Lung microvascular endothelial cell (primary cell): ENCODE results near the gene TRIM50. TPM values are rescaled to one million over a fixed set of nuclear protein-coding genes. Genes with fewer than 3 reads are reported as not detected.
"Not testable (repeated sequence)": the region's sequence is repeated elsewhere in the genome, so short reads cannot be mapped to it uniquely, and the experiment has no call there.

ENCODE experiments used
- DNase-seq, 2 donors: peaks; one replicate each; pipeline versions ENCODE4 v3.0.0 to v3.0.0-alpha.2; 2010; ENCODE audit warnings: low read depth in 2 of 2
- total RNA-seq: library from RNA; depleted of rRNA; stranded (reverse); fragments of >200 nt; gene quantifications from 2 replicates; pipeline ENCODE4 v1.2.1, GENCODE V29; 2014

Gene TRIM50
- total RNA-seq, 1 donor from 2014 or later = not detected

GRCh38 chr7:73350306-73351068, 22.6 kb upstream of the TRIM50 start:
- peak in 1 of 2 donors; percentile 28 for DNase-seq

- no peak for DNase-seq
Observed at GRCh38 chr7:73349763-73350162, 21.9 kb upstream of the TRIM50 start.

DNA sequence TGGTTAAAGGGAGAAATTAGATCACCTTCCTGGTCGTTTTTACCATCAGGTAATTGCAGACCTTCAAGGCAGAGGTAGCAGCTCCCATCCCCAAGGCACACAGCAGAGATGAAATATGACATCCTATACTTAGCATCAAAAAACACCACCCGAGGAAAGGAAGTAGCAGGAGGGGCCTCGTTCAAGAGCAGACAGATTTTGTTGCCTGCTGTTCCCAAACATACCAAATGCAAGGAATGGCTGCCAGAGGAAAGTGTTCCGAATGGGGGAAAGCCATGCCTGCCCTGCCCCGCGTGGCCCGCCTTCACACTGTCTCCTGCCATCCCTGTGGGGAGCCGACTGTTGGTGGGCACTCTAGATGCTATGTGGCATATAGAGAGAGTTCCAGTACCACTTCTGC, 18.1 kb upstream of the TRIM50 start:
- no peak for DNase-seq

- no peak for DNase-seq
Observed at GRCh38 chr7:73345538-73345937, 17.7 kb upstream of the TRIM50 start.

GRCh38 chr7:73343671-73344380, 15.9 kb upstream of the TRIM50 start:
- DNase-seq = no peak

DNA sequence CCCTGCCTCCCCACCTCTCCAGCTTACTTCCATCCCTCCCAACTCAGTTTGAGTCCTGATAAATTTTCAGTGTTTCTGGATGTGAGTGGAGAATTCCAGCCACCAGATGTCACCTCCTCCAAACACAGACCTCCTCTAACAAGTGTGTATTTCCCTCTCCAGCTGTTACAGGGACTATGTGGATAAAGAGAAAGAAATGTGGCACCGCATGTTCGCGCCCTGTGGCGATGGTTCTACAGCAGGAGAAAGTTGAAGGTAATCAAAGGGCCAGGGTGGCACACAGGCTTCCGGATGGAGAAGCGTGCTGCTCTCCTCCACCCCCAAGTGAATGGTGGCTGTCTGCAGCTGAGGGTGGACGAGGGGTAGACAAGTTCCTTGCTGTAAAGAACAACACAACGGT, 14.8 kb upstream of the TRIM50 start:
- peak; percentile 53 to 86 for DNase-seq

GRCh38 chr7:73341877-73342276, 14.0 kb upstream of the TRIM50 start:
- DNase-seq = peak in 1 of 2 donors; percentile 66

DNA sequence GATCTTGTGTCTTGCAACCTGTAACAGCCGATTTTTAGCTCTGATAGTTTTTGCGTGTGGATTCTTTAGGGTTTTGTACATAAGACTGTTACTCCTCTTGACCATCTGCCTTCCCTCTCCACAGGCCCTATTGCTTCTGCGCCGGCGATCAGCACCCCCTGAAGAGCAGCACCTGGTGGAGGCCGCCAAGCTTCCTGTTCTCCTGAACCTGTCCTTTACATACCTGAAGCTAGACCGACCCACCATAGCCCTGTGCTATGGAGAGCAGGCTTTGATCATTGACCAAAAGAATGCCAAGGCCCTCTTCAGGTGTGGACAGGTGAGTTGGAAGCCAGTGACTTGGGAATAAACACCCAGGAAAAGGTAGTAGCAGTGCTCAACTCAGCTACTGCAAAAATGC, 12.6 kb upstream of the TRIM50 start:
- no peak for DNase-seq

GRCh38 chr7:73338321-73338720, 10.4 kb upstream of the TRIM50 start:
- no peak for DNase-seq

GRCh38 chr7:73332447-73332846, 4.6 kb upstream of the TRIM50 start:
- no peak for DNase-seq

DNA sequence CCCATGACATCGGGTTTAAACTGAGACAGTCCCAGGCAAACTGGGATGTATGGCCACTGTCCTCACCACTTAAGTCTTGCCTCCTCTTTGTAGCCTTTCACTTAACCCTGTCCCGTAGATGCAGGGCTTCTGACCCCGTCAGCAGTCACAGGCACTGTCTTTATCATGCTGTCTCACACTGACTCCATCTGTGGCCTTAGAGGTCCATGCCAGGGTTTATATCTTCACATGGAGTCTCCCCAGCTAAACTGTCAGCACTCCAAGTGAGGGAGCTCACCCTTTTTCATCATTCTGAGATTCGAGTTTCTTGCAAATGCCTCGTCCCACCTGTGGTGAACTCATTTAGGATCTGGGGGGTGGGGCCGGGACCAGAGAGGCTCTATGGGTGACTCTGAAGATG, 2.9 kb upstream of the TRIM50 start:
- no peak for DNase-seq

DNA sequence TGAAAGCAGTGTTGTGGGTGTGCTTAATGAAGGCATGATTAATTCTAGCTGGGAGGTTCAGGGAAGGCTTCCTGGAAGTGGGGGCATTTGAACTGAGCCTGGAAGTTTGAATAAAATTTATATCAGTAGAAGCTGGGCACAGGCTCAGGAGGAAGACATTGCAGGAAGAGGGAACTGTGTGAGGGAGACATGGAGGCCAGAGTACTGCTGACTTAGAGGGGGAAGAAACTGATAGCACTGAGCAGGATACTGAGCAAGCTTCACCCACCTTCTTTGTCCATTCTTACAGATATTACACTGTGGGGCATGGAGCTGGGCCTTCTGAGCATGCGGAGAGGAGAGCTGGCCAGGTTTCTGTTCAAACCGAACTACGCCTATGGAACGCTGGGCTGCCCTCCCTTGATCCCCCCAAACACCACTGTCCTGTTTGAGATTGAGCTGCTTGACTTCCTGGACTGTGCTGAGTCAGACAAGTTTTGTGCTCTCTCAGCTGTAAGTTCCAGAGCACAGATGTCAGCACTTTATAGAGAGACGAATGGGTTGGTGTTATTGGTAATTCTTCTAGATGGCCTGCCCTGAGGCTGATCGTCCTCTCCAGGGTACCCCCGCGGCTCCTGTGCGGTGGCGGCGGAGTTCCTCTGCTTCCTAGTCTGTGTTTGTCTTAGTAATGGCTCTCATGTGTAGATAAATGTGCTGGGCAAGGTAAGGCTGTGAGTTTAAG, 2.1 kb upstream of the TRIM50 start:
- DNase-seq = peak; percentile 43 to 49

DNA sequence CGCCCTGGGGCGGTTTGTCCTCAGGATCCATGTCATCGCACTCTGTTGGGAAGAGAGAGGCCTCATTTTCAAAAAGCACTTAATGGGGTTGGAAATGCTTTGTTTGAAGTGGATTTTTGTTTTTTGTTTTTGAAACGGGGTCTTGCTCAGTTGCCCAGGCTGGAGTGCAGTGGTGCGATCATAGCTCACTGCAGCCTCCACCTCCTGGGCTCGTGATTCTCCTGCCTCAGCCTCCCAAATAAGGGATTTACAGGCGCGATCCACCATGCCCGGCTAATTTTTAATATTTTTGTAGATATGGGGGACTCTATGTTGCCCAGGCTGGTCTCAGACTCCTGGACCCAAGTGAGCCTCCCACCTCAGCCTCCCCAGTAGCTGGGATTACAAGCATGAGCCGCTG, 814 bp upstream of the TRIM50 start:
- DNase-seq = no peak

DNA sequence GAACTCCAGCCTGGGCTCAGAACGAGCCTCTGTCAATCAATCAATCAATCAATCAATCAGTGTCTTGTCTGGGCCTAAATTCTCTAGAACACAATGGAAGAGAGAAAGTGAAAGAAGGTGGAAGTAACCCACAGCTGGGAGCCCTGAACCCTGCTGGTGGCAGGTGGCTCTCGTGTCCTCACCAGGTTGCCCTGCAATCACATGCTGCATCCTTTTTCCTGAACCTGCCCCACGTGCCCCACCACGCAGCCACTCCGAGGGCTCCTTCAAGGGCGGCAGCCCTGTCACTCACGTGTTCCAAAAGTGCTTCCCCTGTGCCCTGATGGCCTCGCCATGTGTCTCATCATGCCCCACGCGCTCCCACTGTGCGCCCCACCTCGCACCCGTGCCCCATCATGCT, 433 bp downstream of the TRIM50 start:
- not testable (repeated sequence) for DNase-seq

- not testable (repeated sequence) for DNase-seq
Observed at GRCh38 chr7:73325424-73325823, 2.5 kb downstream of the TRIM50 start.

GRCh38 chr7:73324081-73324845, 3.6 kb downstream of the TRIM50 start:
- peak; percentile 49 to 66 for DNase-seq

DNA sequence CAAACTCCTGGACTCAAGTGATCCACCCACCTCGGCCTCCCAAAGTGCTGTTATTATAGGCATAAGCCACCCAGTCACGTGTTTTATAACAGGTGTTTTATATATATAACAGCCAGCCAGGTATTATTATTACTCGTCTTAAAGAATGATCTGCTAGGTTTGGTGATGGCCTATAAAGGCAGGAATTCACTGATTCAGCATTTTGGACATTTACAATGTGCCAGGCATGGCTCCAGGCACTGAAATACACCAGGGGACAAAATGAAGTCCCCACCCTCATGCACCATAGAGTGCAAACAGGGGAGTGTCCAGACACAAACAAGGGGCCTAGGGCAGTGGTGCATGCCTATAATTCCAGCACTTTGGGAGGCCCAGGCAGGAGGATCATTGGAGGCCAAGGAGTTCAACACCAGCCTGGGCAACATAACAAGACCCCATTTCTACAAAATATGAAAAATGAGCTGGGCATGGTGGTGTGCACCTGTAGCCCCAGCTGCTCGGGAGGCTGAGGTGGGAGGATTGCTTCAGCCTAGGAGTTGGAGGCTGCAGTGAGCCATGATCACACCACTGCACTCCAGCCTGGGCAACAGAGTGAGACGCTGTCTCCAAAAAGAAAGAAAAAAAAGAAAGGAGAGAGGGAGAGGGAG, 4.3 kb downstream of the TRIM50 start:
- DNase-seq = not testable (repeated sequence)

DNA sequence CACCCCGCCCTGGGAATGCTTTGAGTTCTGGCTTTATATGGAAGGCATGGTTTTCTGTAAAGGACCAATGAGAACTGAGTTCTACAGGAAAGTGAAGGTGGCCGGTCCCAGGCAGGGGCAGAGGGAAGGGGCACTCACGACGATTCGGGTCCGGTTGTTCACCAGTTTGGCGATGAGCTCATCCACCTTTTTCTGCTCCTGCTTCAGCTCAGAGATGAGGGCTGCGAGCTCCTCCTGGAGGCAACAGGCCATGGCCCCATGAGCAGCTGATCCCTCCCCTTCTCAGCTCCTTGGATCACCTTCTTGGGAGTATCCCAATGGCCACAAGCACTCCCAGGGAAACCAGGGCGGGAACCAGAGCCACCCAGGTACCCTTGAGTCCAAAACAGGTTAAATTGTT, 7.9 kb downstream of the TRIM50 start:
- not testable (repeated sequence) for DNase-seq

- DNase-seq = not testable (repeated sequence)
Observed at GRCh38 chr7:73319541-73319940, 8.3 kb downstream of the TRIM50 start.

DNA sequence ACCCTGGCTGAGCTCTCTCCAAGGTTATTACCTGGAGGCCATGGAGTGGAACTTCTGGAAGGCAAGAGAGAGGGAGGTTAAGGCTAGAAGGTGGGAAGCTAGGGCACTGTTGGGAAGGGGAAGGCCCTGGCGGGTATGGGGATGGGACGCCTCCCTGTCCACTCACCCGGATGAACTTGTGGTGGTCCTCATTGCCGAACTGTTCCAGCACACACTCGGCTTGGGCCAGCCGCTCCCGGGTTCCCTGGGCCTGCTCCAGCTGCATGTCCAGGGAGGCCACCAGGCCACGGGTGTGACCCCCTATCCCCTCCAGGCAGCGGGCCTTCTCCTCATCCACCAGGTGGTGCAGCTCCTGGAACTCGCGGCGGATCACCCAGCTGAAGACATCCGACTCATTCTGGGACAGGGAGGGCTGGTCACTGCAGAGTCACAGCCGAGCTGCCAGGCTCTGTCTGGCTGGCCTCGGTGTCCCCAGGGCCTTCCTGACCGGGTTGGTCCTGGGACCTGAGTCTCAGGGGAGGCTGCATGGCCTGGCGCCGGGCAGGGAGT, 9.2 kb downstream of the TRIM50 start:
- not testable (repeated sequence) for DNase-seq

- no peak for DNase-seq
Observed at GRCh38 chr7:73316521-73316920, 11.4 kb downstream of the TRIM50 start.
